HG02759 (cell line): ENCODE data around the gene ANKRD27.
"Not testable (repeated sequence)": the region's sequence is repeated elsewhere in the genome, so short reads cannot be mapped to it uniquely, and the experiment has no call there.

ENCODE experiments used
- ATAC-seq: cut with Tn5 transposase; IDR thresholded peaks from one replicate; pipeline ENCODE4 v1.9.1; 2021; ENCODE audit warnings: mild to moderate bottlenecking, moderate library complexity; ENCODE audit not compliant: unreplicated experiment

ANKRD27 gene

DNA sequence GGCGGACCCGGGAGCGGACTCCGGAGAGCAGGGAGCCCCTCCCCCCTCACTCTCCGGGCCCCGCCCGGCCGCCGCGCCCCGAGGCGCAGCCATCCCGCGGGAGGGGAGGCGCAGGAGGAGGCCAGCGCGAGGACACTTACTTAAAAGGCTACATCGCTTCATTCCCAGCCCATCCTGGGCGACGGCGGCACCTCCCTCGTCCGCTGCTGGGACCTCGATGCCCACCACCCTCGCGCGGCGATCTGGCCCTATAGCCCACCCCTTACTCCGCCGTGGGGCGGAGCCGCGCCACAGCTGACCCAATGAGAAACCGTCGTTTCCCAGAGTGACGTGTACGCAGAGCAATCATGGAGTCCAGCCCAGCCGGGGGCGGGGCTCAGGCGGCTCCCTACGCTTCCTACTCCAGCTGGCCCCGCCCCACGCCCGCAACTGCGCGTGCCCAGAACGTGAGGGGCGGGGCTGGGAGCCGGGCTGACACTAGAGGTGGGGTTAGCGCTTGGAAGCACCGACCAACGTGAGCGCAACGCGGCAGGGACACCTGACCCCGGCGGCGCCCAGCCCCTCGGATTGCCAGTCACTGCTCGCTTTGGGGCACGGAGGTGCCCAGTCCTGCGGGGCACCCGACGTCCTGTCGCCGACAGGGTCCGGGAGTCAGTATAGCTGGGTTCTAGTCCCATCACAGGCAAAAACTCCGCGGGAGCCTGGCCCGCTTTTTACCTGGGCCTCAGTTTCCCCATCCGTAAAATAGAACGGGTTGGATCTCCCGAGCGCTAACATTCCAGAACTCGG lies at the start of gene ANKRD27:
ANKRD27 (minus strand) TSS at position 250 of the 789 bp plus-strand sequence. CDS start 16,165 bp downstream, outside the sequence.
- peak; percentile 97 for ATAC-seq

DNA sequence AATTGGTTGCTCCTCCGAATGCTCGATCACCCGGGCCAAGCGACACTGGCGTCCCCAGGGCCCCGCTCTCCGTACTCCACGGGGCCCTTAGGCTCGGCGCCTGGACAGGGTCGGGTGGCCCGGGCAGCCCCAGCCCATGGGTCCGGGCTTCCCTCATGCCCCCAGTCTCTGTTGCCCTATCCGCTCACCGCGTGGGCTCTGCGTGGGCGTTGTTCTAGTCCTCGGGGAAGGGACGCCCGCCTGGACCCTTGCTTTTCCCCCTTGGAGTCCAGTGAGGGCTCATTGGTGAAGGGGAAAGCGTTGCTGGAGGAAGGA lies 45.9 kb upstream of the ANKRD27 start:
- no peak for ATAC-seq

GRCh38 chr19:32720216-32720935 lies 45.4 kb upstream of the ANKRD27 start:
- ATAC-seq: no peak

GRCh38 chr19:32719611-32720059 lies 44.7 kb upstream of the ANKRD27 start, which contains the start of gene TDRD12:
TDRD12 (plus strand) TSS chr19:32719767; CDS start chr19:32720073, 306 bp downstream.
- ATAC-seq: no peak

DNA sequence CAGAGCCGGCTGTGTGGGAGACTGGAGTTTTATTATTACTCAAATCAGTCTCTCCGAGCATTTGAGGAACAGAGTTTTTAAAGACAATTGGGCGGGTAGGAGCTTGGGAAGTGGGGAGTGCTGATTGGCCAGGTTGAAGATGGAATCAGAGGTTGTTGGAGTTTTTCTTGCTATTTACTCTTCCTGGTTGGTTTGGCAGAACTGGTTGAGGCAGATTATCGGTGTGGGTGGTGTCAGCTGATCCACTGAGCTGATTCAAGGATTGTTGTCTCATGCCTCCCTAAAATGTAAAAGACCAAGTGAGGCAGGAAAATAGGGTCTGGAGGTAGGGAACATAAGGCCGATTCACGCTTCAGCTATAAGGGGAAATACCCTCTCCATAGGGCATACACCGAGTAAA lies 43.3 kb upstream of the ANKRD27 start:
- ATAC-seq: no peak

DNA sequence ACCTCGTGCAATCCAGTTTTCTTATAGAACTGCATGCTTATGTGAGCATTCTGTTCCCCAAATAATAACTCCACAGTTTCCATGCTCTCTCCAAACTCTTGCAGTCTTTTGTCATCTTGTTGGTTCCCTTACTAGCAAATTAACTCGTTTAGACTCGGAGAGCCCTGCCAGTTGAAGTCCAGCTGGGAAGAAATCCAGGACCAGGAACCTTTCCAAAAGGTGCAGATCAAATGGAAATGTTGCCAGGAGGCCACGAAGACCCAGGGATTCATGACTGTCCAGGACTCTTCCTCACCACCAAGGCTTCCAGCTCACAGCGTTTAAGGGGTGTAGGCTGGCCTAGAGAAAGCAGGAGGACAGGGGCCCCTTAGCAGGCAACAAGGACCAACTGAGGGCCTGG lies 42.5 kb upstream of the ANKRD27 start:
- ATAC-seq: no peak

DNA sequence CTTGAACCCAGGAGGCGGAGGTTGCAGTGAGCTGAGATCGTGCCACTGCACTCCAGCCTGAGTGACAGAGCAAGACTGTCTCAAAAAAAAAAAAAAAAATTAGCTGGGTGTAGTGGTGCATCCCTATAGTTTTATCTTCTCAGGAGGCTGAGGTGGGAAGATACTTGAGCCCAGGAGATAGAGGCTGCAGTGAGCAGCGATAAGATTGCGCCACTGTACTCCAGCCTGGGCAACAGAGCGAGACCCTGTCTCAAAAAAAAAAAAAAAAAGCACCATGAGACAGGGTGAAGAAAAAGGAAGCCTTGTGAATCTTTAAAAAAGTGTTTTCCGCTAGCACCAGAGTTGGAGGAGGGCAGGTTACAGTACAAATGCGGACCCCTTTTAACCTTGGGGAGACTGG lies 41.2 kb upstream of the ANKRD27 start:
- not testable (repeated sequence) for ATAC-seq

DNA sequence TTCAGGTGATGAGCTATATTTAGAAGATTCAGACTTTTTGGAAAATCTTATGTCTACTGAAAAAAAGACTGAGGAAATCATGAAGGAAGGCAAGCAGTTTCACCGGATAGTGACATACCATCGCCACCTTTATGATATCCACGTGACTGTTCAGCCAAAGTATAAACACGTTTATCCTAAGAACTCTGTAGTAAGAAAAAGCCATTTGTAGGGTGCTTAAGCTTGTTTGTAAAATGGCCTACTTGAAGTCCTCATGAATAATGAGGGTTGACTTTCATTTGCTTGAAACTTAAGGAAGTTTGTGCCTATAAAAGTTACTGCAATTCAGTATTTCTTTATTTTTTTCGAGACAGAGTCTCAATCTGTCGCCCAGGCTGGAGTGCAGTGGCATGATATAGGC lies 36.8 kb upstream of the ANKRD27 start:
- ATAC-seq: no peak

DNA sequence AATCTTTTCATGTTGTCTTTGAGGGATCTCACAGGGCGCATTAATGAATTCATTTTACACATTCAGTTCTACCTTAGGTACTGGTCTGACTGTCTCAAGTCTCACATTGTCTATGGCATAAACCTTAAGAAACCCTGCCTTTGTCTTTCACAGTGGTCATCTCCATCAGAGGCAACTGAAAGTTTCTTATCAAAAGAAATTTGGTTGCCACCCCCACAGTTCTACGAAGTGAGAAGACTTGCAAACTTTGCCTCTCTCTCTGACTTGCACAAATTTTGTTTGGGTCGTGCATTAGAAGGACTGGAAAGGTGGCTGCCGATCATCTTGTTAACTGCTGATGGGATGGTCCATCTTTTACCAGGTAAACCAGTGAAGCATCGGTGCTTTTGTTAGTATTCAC lies 34.1 kb upstream of the ANKRD27 start:
- ATAC-seq: no peak

- no peak for ATAC-seq
Observed at GRCh38 chr19:32708457-32708856, 33.5 kb upstream of the ANKRD27 start.

- ATAC-seq: not testable (repeated sequence)
Observed at GRCh38 chr19:32704006-32704405, 29.0 kb upstream of the ANKRD27 start.

GRCh38 chr19:32702010-32702409 lies 27.0 kb upstream of the ANKRD27 start:
- no peak for ATAC-seq

DNA sequence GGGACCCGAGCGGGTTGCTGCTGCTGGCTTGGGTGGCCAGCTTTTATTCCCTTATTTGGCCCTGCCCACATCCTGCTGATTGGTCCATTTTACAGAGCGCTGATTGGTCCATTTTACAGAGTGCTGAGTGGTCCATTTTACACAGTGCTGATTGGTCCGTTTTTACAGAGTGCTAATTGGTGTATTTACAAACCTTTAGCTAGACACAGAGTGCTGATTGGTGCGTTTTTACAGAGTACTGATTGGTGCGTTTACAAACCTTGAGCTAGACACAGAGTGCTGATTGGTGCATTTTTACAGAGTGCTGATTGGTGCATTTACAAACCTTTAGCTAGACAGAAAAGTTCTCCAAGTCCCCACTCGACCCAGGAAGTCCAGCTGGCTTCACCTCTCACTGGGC lies 25.1 kb upstream of the ANKRD27 start:
- not testable (repeated sequence) for ATAC-seq

- ATAC-seq: not testable (repeated sequence)
Observed at GRCh38 chr19:32696771-32697170, 21.8 kb upstream of the ANKRD27 start.

DNA sequence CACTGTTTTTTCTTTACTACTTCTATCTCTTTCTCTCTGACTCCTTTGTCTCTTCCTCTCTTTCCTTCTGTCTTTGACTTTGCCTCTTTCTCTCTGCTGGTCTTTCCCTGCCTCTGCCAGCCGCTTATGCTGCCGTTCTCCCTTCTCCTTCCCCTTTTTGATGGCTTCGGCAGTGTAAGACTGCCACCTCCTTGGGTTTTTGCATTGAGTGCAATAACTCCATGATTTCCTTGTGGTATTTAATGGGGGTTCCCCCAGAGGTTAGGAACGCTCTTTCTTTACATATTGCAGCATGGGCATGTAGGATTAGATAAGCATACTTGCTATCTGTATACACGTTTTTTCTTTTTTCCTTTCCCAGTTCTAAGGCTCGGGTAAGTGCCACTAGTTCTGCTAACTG lies 20.5 kb upstream of the ANKRD27 start:
- not testable (repeated sequence) for ATAC-seq

GRCh38 chr19:32694851-32695250 lies 19.9 kb upstream of the ANKRD27 start:
- ATAC-seq: not testable (repeated sequence)

- not testable (repeated sequence) for ATAC-seq
Observed at GRCh38 chr19:32694316-32694715, 19.3 kb upstream of the ANKRD27 start.

DNA sequence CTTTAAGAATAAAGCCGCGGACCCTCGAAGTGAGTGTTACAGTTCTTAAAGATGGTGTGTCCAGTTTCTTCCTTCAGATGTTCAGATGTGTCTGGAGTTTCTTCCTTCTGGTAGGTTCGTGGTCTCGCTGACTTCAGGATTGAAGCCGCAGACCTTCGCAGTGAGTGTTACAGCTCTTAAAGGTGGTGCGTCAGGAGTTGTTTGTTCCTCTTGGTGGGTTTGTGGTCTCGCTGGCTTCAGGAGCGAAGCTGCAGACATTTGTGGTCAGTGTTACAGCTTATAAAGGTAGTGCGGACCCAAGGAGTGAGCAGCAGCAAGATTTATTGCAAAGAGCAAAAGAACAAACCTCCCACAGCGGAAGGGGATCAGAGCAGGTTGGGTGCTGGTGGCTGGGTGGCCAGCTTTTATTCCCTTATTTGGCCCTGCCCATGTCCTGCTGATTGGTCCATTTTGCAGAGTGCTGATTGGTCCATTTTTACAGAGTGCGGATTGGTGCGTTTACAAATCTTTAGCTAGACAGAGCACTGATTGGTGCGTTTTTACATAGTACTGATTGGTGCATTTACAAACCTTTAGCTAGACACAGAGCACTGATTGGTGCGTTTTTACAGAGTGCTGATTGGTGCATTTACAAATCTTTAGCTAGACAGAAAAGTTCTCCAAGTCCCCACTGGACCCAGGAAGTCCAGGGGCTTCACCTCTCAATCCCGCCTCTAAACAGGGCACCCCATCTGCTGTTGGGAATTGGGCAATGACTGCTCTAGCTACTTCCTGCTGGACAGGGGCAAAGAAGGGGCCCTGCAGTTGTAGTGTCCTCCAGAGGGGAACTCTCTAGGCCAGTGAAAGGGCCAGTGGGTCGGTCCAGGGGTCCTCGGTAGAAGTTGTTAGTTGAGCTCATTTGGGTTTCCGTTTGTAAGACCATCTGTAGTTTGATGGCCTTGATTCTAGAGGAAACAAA lies 18.4 kb upstream of the ANKRD27 start:
- ATAC-seq: not testable (repeated sequence)

- no peak for ATAC-seq
Observed at GRCh38 chr19:32692727-32693061, 17.7 kb upstream of the ANKRD27 start.

DNA sequence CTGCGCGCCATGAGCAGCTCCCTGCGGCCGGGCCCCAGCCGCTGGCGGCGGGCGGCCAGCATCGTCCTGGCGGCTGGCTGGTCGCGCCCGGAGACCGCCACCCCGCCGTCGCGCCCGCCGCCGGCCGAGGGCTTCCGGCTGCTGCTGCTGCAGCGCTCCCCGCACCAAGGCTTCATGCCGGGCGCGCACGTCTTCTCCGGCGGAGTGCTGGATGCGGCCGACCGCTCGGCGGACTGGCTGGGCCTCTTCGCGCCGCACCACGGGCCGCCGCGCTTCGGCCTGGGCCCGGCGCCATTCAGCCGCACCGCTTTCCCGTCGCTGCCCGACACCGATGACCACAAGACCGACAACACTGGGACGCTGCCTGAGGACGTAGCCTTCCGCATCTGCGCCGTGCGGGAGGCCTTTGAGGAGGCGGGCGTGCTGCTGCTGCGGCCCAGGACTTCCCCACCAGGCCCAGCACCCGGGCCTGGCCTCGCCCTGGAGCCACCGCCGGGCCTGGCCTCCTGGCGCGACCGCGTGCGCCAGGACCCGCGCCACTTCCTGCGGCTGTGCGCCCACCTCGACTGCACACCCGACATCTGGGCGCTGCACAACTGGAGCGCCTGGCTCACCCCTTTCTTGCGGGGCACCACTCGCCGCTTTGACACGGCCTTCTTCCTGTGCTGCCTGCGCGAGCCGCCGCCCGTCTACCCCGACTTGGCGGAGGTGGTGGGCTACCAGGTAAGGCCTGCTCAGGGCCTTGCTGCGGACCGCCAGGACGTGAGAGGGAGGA lies 17.2 kb upstream of the ANKRD27 start:
- ATAC-seq: peak; percentile 66
